ENCODE data around the gene KIF27.
"Not testable (repeated sequence)": the region's sequence is repeated elsewhere in the genome, so short reads cannot be mapped to it uniquely, and the experiment has no call there.

- TF ChIP-seq, protein P1, sequence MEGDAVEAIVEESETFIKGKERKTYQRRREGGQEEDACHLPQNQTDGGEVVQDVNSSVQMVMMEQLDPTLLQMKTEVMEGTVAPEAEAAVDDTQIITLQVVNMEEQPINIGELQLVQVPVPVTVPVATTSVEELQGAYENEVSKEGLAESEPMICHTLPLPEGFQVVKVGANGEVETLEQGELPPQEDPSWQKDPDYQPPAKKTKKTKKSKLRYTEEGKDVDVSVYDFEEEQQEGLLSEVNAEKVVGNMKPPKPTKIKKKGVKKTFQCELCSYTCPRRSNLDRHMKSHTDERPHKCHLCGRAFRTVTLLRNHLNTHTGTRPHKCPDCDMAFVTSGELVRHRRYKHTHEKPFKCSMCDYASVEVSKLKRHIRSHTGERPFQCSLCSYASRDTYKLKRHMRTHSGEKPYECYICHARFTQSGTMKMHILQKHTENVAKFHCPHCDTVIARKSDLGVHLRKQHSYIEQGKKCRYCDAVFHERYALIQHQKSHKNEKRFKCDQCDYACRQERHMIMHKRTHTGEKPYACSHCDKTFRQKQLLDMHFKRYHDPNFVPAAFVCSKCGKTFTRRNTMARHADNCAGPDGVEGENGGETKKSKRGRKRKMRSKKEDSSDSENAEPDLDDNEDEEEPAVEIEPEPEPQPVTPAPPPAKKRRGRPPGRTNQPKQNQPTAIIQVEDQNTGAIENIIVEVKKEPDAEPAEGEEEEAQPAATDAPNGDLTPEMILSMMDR (conservative IDR thresholded peaks at IDR 0.05; ENCODE audit: low read depth, low read length), result peak; percentile 23; the same call in 1 of the 2 replicates
- TF ChIP-seq EZH2 (IDR thresholded peaks at IDR 0.05; ENCODE audit: borderline replicate concordance, low read depth, low read length, poor library complexity, severe bottlenecking), result not testable (repeated sequence)
Observed at GRCh38 chr9:83837070-83837643, 84.1 kb downstream of the KIF27 start.

Data from A673 (cell line).